Effector memory CD4-positive, alpha-beta T cell (primary cell): ENCODE measurements around the gene SGCA.

Source experiments
- DNase-seq, 3 donors: peaks; one replicate each; pipeline ENCODE4 v3.0.0-alpha.2; 2020
- H3K27ac ChIP-seq: 2 replicates; pipeline ENCODE4 v1.7.0; 2013; ENCODE audit warnings: mild to moderate bottlenecking, low read length, moderate library complexity; ENCODE audit not compliant: insufficient read depth, poor library complexity, severe bottlenecking
- H3K27me3 ChIP-seq: replicated peaks from 2 replicates; pipeline ENCODE4 v1.7.0; 2013; ENCODE audit warnings: mild to moderate bottlenecking, low read length; ENCODE audit not compliant: insufficient read depth, control insufficient read depth, poor library complexity, severe bottlenecking
- H3K36me3 ChIP-seq: 2 replicates; pipeline ENCODE4 v1.7.0; 2013; ENCODE audit warnings: mild to moderate bottlenecking, low read length, moderate library complexity; ENCODE audit not compliant: control insufficient read depth, insufficient read depth
- H3K4me1 ChIP-seq: 2 replicates; pipeline ENCODE4 v1.7.0; 2013; ENCODE audit warnings: low read length, mild to moderate bottlenecking; ENCODE audit not compliant: control insufficient read depth, insufficient read depth, poor library complexity, severe bottlenecking
- H3K4me3 ChIP-seq: 2 replicates; pipeline ENCODE4 v1.7.0; 2013; ENCODE audit warnings: low read length, low read depth, mild to moderate bottlenecking; ENCODE audit not compliant: insufficient read depth, poor library complexity, severe bottlenecking
- H3K9me3 ChIP-seq: 2 replicates; pipeline ENCODE4 v1.7.0; 2013; ENCODE audit warnings: mild to moderate bottlenecking, low read length, moderate library complexity; ENCODE audit not compliant: control insufficient read depth

Gene SGCA

GRCh38 chr17:50134206-50135110 is 31.3 kb upstream of the SGCA start:
- H3K4me1 ChIP-seq = peaks cover 25% of the 10 kb centered on the region
- no peak overlapping the region for H3K4me3 ChIP-seq
- peaks cover 49% of the 10 kb centered on the region for H3K36me3 ChIP-seq
- no peaks in the 10 kb centered on the region for H3K9me3 ChIP-seq
- H3K27ac ChIP-seq = no peak overlapping the region
- no peaks in the 10 kb centered on the region for H3K27me3 ChIP-seq
- no peak for DNase-seq

- Histone ChIP-seq H3K36me3 (peaks cover 56% of the 10 kb centered on the region), H3K27me3 (no peaks in the 10 kb centered on the region), H3K9me3 (no peaks in the 10 kb centered on the region), H3K4me1 (peaks cover 28% of the 10 kb centered on the region), H3K27ac (no peak overlapping the region), H3K4me3 (no peak overlapping the region)
- DNase-seq = no peak
These were observed 30.3 kb upstream of the SGCA start for GRCh38 chr17:50135316-50136095.

GRCh38 chr17:50136096-50136687 is 29.6 kb upstream of the SGCA start:
- Histone ChIP-seq H3K4me3 (no peak overlapping the region), H3K9me3 (no peaks in the 10 kb centered on the region), H3K36me3 (peaks cover 60% of the 10 kb centered on the region), H3K4me1 (peaks cover 29% of the 10 kb centered on the region), H3K27ac (no peak overlapping the region), H3K27me3 (no peaks in the 10 kb centered on the region)
- no peak for DNase-seq

- no peak overlapping the region for H3K4me3 ChIP-seq
- no peak overlapping the region for H3K27ac ChIP-seq
- no peaks in the 10 kb centered on the region for H3K27me3 ChIP-seq
- no peaks in the 10 kb centered on the region for H3K9me3 ChIP-seq
- no peak for DNase-seq
- H3K4me1 ChIP-seq = peaks cover 33% of the 10 kb centered on the region
- H3K36me3 ChIP-seq = peaks cover 60% of the 10 kb centered on the region
These were observed 28.8 kb upstream of the SGCA start for GRCh38 chr17:50137042-50137441.

GRCh38 chr17:50139185-50139783 is 26.5 kb upstream of the SGCA start:
- Histone ChIP-seq H3K4me1 (peaks cover 56% of the 10 kb centered on the region), H3K9me3 (no peaks in the 10 kb centered on the region), H3K4me3 (no peak overlapping the region), H3K36me3 (peaks cover 72% of the 10 kb centered on the region), H3K27me3 (no peaks in the 10 kb centered on the region), H3K27ac (peak overlapping the region; percentile 23)
- no peak for DNase-seq

GRCh38 chr17:50139950-50140885 is 25.6 kb upstream of the SGCA start:
- H3K27ac ChIP-seq = peak overlapping the region; percentile 59

GRCh38 chr17:50141026-50141744 is 24.6 kb upstream of the SGCA start:
- Histone ChIP-seq H3K36me3 (peaks cover 68% of the 10 kb centered on the region), H3K9me3 (no peaks in the 10 kb centered on the region), H3K27me3 (no peaks in the 10 kb centered on the region), H3K4me1 (peaks cover 75% of the 10 kb centered on the region), H3K4me3 (peak overlapping the region; percentile 35), H3K27ac (peak overlapping the region; percentile 59)
- no peak for DNase-seq

More at GRCh38 chr17:50139950-50140885, 25.6 kb upstream of the SGCA start:
- H3K9me3 ChIP-seq = no peaks in the 10 kb centered on the region
- H3K27me3 ChIP-seq = no peaks in the 10 kb centered on the region
- peaks cover 74% of the 10 kb centered on the region for H3K36me3 ChIP-seq
- peak overlapping the region; percentile 35 for H3K4me3 ChIP-seq
- peak; percentile 65 to 73 (median 68) for DNase-seq
- peaks cover 65% of the 10 kb centered on the region for H3K4me1 ChIP-seq

- DNase-seq = no peak
- Histone ChIP-seq H3K9me3 (no peaks in the 10 kb centered on the region), H3K4me1 (peaks cover 80% of the 10 kb centered on the region), H3K4me3 (no peak overlapping the region), H3K36me3 (peaks cover 64% of the 10 kb centered on the region), H3K27ac (peak overlapping the region; percentile 46), H3K27me3 (no peaks in the 10 kb centered on the region)
These were observed 24.1 kb upstream of the SGCA start for GRCh38 chr17:50141745-50142110.
